Right lung (tissue), 5 donors: ENCODE measurements around the gene FAM72B. TPM values are rescaled to one million over a fixed set of nuclear protein-coding genes. Genes with fewer than 3 reads are reported as not detected.
"Not testable (repeated sequence)": the region's sequence is repeated elsewhere in the genome, so short reads cannot be mapped to it uniquely, and the experiment has no call there.

Experiments
- DNase-seq, 2 donors: peaks; one replicate each; pipeline ENCODE4 v3.0.0-alpha.2; 2013
- polyA plus RNA-seq, 5 donors: library from polyadenylated mRNA; unstranded; fragments of 120-200 nt; gene quantifications; one replicate each; pipeline versions ENCODE4 v1.2.1 to v1.2.3, GENCODE V29; 2013; ENCODE audit warnings: inconsistent platforms in 1 of 5, low replicate concordance in 1 of 5; ENCODE audit not compliant: insufficient read length in 5 of 5, insufficient read depth in 1 of 5

The FAM72B gene
- polyA plus RNA-seq, 5 donors: 3.6 to 7.7 (median 5.0) TPM

- peak; percentile 20 to 24 for DNase-seq
These were observed 17.1 kb upstream of the FAM72B start for GRCh38 chr1:121200985-121201981.

- DNase-seq: not testable (repeated sequence)
These were observed 16.1 kb upstream of the FAM72B start for GRCh38 chr1:121200232-121200631.

DNA sequence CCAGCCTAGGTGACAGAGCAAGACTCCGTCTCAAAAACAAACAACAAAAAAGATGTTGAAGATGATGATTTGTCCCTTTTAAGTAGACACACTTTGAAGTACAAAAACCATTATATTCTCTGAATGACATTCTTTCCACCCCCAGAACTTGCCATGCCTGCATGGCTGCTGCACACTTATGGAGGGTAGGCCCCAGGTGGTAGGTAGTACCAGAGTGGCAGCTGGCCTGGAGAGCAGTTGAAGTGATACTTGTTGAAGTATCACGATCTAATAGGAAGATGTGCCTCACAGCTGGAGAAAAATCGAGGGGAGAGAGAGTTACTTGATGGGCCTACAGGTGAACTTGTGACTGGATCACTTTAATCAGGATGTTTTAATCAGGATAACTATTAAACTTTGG lies 15.6 kb upstream of the FAM72B start:
- not testable (repeated sequence) for DNase-seq

DNA sequence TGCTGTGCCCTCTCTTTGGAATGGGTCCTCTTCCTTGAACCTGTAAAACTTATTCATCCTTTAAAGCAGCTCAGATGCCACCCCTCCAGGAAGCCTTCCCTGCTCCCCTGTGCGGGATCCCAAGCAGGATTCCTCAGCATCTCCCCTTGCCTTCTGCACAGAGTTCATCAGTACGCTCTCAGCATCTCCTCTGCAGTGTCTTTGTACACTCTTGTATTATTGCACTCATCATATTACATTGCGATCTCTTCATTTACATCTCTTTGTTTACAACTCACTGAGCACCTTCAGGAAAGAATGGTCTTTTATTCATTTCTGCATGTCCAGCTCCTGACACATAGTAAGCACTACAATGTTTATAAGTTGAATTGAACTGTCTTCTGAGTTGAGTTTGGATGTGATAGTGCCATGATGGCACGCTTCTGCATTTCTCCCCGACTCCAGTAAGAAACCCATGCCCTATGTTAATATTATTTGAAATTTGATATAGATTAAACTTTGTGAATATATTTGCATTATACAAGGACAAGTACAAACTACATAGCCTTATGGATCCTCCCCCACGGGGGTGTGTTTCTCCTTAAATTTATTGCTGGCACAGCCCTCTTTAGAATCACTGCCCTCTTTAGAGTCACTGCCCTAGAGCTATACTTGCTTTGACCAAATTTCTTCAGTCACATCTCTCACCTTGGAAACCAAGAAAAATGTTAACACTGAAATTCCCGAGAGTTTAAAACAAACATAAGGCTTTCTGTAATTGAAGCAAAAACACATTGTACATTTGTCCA lies 13.1 kb upstream of the FAM72B start:
- DNase-seq: not testable (repeated sequence)

DNA sequence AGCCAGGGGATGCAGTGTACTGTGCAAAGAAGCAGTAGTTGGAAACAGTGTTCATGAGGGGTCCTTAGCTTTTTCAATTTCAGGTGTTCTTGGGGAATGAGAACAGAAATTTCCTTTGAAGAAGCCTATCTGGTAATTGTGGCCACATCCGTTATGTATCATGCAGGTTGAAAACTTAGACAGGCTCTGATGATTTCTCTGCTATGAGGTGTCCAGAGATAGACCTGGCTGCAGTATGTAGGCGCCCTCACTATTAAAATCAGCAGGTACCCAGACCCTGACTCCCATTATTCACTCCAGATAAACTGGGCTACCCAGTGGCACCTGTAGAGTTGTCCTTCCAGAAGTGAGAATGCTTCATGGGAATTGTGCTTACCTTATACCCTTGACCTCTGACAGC lies 8.4 kb upstream of the FAM72B start:
- not testable (repeated sequence) for DNase-seq

- not testable (repeated sequence) for DNase-seq
These were observed 3.8 kb upstream of the FAM72B start for GRCh38 chr1:121187914-121188313.

DNA sequence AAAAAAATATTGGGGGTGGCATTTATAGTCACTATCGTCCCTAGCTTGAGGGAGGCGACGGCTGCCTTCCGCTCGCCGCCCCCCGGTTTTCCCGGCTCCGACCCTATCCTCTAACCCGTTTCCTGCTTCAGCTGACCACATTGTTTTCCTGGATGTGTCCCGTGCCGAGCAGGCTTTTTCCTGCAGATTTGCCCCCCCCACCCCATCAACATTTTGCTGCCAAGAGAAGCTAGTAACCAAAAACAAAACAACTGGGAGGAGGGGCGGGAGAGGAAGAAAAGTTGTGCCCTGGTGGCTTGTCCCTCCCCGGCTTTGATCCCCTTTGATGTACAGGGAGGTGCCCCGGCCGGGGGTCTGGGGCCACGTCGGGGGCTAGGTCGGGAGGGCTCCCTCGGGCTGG lies 2.1 kb upstream of the FAM72B start:
- DNase-seq: not testable (repeated sequence)

DNA sequence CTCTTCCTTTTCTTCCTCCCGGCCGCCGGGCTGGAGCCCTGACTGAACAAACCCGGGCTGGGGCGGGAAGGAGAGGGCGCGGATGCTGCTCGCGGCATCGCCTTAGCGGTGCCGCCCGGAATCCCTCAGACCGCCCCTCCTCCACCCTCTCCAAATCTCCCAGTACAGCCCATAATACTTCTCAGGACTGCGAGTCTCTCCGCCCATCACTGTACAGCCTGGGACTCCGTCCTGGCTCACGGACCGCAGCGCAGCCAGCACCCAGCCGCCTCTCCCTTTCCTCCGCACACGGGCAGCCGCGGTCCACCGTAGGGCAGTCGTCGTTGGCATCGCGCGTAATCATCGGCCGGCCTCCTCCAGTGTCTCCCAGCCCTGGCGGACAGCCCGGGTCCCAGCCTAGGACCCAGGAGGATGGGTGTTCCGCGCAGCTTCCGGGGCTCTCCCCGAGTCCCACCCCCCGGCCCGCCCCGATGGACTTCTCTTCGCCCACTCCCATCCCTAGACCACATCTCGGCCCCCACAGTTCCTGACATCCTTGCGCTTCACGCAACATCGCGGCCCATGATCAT lies 1.1 kb upstream of the FAM72B start:
- DNase-seq: not testable (repeated sequence)

GRCh38 chr1:121183867-121184266 lies 273 bp downstream of the FAM72B start:
- not testable (repeated sequence) for DNase-seq

DNA sequence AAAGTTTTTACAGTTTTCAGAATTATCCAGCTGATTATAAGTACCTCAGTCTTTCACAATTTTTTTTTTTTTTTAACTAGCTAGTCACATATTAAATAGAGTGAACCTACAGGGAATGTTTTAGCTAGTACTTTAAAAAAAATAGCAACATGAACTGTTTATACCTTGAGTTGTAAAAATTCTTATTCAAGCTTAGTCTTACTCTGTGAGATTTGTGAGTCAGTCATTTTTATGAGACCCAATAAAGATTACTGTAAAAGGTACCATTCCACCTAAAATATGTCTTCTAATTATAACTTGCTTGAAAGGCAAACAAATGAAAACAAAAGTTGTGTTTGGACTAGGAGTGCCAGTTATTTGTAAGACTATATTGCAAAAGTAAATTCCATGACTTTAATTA lies 5.9 kb downstream of the FAM72B start:
- not testable (repeated sequence) for DNase-seq

- not testable (repeated sequence) for DNase-seq
These were observed 7.5 kb downstream of the FAM72B start for GRCh38 chr1:121176649-121177048.

GRCh38 chr1:121168152-121168668 lies 15.9 kb downstream of the FAM72B start:
- not testable (repeated sequence) for DNase-seq

DNA sequence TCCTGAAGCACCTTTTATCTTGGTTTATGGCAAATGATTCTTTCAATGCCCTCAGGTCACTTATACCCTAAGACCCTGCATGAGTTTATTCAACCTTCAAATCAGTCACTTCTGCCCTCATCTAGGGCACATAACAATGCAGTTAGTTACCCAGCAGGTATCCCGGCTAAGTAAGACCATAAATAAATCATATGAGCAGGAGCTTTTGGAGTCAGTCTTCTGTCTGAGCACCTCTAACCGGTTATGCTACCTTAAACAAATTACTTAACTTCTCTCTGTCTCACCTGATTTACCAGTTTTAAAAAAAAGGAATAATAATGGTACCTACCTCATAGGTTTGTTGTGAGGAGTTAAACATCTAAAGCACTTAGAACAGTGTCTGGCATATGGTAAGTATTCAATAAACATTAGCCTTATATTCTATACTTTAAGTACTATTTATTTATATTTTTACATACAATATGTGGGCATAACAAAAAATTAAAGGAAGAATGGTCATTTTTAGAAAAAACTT lies 16.9 kb downstream of the FAM72B start:
- DNase-seq: not testable (repeated sequence)

GRCh38 chr1:121165296-121165695 lies 18.8 kb downstream of the FAM72B start:
- DNase-seq: not testable (repeated sequence)

DNA sequence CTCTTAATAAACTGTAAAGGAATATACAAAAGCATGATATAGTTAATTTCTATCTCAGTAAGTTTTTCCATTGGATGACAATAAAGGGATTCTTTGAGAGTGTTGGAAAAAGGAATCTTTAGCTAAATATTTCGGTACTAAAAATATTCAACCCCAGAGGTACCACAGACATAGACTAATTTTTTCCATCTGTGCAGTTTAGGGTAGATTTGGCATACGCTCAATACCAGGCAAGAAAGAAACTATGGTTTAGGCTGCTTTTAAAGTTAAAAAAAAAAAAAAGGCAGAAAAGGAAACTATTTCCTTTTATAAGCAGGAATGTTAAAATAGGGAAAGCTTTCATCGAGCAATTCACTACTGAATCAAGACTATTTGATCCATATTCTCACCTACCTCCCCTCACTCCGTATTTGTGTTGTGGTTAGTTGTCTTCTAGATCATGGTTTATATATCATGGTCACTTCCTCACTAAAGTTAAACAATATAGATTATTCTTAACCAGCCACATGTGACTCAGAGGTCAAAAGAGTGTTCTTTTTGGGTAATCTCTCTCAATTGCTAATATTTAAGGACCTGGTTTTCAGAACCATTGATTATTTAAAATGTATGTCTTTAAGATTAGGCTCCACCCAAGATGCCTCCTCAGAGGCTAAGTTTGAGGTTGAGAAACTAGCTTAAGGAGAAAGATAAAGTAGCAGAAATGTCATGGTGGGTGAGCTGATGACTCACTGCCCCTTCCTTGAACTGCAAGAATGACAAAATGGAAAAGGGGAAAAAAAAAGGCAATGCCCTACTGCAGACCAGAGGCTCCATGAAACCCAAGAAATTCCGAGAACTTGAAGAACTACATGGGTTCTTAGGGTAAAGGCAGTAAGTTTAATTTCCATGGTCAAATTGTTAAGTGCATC lies 20.0 kb downstream of the FAM72B start:
- not testable (repeated sequence) for DNase-seq

DNA sequence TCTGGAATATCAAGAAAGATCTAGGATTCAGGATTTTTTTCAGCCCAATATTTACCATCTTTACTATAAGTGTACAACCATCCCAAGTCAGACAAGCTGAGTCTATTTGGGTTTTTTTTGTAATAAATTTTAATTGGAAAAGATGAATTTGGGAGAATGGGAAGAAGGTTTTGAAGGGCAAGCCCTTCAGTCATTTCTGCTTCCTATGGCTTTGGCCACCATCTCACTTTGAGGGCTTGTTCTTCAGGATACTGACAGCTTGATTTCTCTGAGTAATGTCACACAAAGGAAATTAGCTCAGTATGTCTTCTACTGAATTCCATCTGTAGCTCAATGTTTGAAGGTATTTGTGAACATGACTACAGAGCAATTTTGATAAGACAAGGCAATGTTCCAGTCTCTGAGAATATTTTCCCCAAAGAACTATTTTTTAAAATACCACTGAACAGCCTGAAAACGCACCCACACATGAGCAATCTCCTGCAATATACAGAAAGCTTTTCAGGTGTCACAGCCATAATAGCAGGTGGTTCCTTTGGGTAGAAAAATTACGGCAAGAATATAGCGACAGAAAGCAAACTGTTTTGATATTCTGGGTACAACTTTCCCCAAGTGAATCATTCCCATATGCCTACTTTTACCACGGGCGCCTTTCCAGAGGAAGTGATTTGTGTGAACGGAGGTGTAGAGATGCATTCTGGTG lies 22.8 kb downstream of the FAM72B start:
- DNase-seq: not testable (repeated sequence)

- DNase-seq: not testable (repeated sequence)
These were observed 24.0 kb downstream of the FAM72B start for GRCh38 chr1:121160118-121160517.

GRCh38 chr1:121157609-121158008 lies 26.5 kb downstream of the FAM72B start:
- not testable (repeated sequence) for DNase-seq

DNA sequence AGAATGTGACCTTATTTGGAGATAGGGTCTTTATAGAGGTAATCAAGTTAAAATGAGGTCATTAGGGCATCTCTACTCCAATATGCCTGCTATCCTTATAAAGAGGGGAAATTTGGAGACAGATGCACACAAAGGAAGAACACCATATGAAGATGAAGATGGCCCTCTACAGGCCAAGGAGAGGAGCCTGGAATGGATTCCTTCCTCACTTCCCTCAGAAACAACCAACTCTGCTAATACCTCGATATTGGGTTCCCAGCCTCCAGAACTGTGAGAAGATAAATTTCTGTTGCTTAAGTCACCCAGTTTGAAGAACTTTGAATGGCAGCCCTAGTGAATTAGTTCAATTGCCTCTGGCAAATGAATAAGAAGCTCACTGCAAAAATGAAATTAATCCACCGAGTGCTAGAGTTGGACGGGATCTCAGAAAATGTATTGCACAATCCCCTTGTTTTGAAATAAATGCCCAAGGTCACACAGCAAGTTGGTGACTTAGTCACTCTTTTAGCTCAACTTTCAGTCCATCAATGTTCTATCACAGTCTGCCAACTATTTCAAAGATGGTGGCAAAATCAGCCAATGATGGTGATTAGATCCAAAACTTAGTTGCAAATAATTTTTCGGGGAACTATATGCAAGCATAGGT lies 27.1 kb downstream of the FAM72B start:
- not testable (repeated sequence) for DNase-seq
